ENCODE results near the gene B3GNT5.

The B3GNT5 gene

DNA sequence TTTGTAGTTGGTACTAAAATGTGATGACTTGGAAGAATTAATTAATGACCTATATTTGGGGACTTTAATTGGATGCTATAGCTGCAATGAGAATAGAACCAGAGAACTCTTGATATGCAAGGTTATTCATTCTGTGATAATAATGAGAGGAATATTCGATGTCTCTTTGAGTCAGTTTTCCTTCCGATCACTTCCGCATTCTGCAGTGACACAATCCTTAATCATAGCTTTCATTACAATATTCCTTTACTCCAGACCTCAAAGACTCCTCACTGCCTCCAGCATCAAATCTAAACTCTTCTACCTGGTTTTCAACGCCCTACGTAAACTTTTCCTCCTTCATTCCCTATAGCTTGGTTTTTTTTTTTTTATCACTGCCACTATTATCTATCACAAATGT lies 21.6 kb downstream of the B3GNT5 start:
- no peak for TF ChIP-seq TAF1 (IDR thresholded peaks at IDR 0.05; ENCODE audit: borderline replicate concordance, insufficient read depth, low read length)
- no peak for TF ChIP-seq FOXP2 (optimal IDR thresholded peaks at IDR 0.05; ENCODE audit: borderline replicate concordance, extremely low read depth, extremely low read length, insufficient read depth)
- TF ChIP-seq, protein P1, sequence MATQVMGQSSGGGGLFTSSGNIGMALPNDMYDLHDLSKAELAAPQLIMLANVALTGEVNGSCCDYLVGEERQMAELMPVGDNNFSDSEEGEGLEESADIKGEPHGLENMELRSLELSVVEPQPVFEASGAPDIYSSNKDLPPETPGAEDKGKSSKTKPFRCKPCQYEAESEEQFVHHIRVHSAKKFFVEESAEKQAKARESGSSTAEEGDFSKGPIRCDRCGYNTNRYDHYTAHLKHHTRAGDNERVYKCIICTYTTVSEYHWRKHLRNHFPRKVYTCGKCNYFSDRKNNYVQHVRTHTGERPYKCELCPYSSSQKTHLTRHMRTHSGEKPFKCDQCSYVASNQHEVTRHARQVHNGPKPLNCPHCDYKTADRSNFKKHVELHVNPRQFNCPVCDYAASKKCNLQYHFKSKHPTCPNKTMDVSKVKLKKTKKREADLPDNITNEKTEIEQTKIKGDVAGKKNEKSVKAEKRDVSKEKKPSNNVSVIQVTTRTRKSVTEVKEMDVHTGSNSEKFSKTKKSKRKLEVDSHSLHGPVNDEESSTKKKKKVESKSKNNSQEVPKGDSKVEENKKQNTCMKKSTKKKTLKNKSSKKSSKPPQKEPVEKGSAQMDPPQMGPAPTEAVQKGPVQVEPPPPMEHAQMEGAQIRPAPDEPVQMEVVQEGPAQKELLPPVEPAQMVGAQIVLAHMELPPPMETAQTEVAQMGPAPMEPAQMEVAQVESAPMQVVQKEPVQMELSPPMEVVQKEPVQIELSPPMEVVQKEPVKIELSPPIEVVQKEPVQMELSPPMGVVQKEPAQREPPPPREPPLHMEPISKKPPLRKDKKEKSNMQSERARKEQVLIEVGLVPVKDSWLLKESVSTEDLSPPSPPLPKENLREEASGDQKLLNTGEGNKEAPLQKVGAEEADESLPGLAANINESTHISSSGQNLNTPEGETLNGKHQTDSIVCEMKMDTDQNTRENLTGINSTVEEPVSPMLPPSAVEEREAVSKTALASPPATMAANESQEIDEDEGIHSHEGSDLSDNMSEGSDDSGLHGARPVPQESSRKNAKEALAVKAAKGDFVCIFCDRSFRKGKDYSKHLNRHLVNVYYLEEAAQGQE (IDR thresholded peaks at IDR 0.05; ENCODE audit: insufficient read depth in 1 of 2, low read depth in 2 of 2, low read length in 2 of 2): no peak
- TF ChIP-seq POLR2AphosphoS5 (IDR thresholded peaks at IDR 0.05; ENCODE audit: low read depth, low read length): no peak
- TF ChIP-seq SIN3A (IDR thresholded peaks at IDR 0.05; ENCODE audit: borderline replicate concordance, insufficient read depth, low read length): no peak

DNA sequence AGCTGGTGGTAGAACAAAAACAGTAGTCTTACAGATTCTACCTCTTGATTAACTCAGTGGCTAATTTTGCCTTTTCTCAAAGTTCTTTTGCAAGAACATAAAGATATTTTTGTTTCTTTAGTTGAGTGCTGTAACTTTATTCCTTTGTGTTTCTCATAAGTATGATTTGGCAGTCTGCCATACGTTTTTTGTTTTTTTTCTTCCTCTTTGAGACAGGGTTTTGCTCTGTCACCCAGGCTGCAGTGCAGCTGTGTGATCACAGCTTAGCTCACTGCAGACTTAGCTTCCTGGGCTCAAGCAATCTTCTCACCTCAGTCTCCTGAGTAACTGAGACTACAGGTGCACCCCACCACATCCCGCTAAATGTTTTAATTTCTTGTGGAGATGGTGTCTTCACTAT lies 22.4 kb downstream of the B3GNT5 start:
- TF ChIP-seq POLR2AphosphoS5 (IDR thresholded peaks at IDR 0.05; ENCODE audit: low read depth, low read length) (no peak), FOXP2 (optimal IDR thresholded peaks at IDR 0.05; ENCODE audit: borderline replicate concordance, extremely low read depth, extremely low read length, insufficient read depth) (no peak), TAF1 (IDR thresholded peaks at IDR 0.05; ENCODE audit: borderline replicate concordance, insufficient read depth, low read length) (no peak), SIN3A (IDR thresholded peaks at IDR 0.05; ENCODE audit: borderline replicate concordance, insufficient read depth, low read length) (no peak)
- TF ChIP-seq, protein P1 (IDR thresholded peaks at IDR 0.05; ENCODE audit: insufficient read depth in 1 of 2, low read depth in 2 of 2, low read length in 2 of 2): no peak

DNA sequence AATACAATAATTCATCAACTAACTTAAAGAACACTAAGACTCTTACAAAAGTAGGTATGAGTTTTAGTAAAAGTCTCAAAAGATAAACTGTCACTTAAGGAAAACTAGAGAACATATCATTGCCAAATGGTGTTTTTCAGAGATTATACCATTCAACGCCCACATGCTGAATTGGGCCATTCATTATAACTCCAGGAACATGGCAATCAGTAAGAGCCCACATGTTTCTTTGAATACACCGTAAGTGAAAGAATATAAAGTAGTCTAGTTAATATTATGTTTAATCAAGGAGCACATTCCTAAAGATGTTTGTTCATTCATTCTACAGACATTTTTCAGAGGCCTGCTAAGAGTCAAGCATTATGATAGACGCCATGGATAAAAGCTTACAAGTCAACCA lies 22.9 kb downstream of the B3GNT5 start:
- no peak for TF ChIP-seq TAF1 (IDR thresholded peaks at IDR 0.05; ENCODE audit: borderline replicate concordance, insufficient read depth, low read length)
- TF ChIP-seq SIN3A (IDR thresholded peaks at IDR 0.05; ENCODE audit: borderline replicate concordance, insufficient read depth, low read length): no peak
- no peak for TF ChIP-seq FOXP2 (optimal IDR thresholded peaks at IDR 0.05; ENCODE audit: borderline replicate concordance, extremely low read depth, extremely low read length, insufficient read depth)
- TF ChIP-seq, protein P1 (IDR thresholded peaks at IDR 0.05; ENCODE audit: insufficient read depth in 1 of 2, low read depth in 2 of 2, low read length in 2 of 2): no peak
- TF ChIP-seq POLR2AphosphoS5 (IDR thresholded peaks at IDR 0.05; ENCODE audit: low read depth, low read length): no peak

DNA sequence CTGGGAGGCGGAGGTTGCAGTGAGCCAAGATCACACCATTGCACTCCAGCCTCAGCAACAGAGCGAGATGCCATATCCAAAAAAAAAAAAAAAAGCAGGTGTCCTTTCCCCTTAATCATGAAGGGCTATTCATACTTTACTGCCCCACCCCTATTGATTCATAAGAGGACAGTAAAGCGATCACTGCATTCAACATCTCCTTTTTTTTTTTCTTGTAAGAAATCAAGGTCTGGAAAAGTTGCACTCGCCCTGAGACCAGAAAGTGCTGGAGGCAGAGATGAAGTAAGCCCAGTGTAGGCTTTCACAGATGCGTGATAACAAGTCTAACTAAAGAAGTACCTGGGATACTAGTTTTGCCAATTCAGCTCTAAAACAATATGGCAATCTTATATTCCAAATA lies 24.2 kb downstream of the B3GNT5 start:
- no peak for TF ChIP-seq TAF1 (IDR thresholded peaks at IDR 0.05; ENCODE audit: borderline replicate concordance, insufficient read depth, low read length)
- TF ChIP-seq, protein P1 (IDR thresholded peaks at IDR 0.05; ENCODE audit: insufficient read depth in 1 of 2, low read depth in 2 of 2, low read length in 2 of 2): no peak
- no peak for TF ChIP-seq SIN3A (IDR thresholded peaks at IDR 0.05; ENCODE audit: borderline replicate concordance, insufficient read depth, low read length)
- no peak for TF ChIP-seq FOXP2 (optimal IDR thresholded peaks at IDR 0.05; ENCODE audit: borderline replicate concordance, extremely low read depth, extremely low read length, insufficient read depth)
- no peak for TF ChIP-seq POLR2AphosphoS5 (IDR thresholded peaks at IDR 0.05; ENCODE audit: low read depth, low read length)
